DMS153 treated with DMSO at 0.1 percent for 48 hours (cell line): ENCODE measurements around the gene CLNK.
A peak's percentile ranks its signal among the peaks of the same experiment; 100 is the strongest.

Experiments used
- DNase-seq: peaks from one replicate; lab custom pipeline; 2025; ENCODE audit not compliant: unreplicated experiment; lab: John Stamatoyannopoulos, UW

Gene CLNK

GRCh38 chr4:10701702-10702460 is 17.3 kb upstream of the CLNK start:
- DNase-seq: no peak

GRCh38 chr4:10701161-10701560 is 16.6 kb upstream of the CLNK start:
- DNase-seq: no peak

GRCh38 chr4:10698172-10698571 is 13.6 kb upstream of the CLNK start:
- no peak for DNase-seq

GRCh38 chr4:10697086-10697485 is 12.5 kb upstream of the CLNK start:
- peak; percentile 35 for DNase-seq

- DNase-seq: no peak
Observed at GRCh38 chr4:10696253-10696652, 11.7 kb upstream of the CLNK start.

- DNase-seq: no peak
Observed at GRCh38 chr4:10694828-10695209, 10.3 kb upstream of the CLNK start.

- DNase-seq: peak; percentile 10
Observed at GRCh38 chr4:10694151-10694827, 9.7 kb upstream of the CLNK start.

GRCh38 chr4:10691651-10692050 is 7.1 kb upstream of the CLNK start:
- DNase-seq: no peak

GRCh38 chr4:10690185-10690907 is 5.8 kb upstream of the CLNK start:
- DNase-seq: no peak

GRCh38 chr4:10688846-10689245 is 4.3 kb upstream of the CLNK start:
- no peak for DNase-seq

GRCh38 chr4:10688022-10688421 is 3.5 kb upstream of the CLNK start:
- no peak for DNase-seq

- no peak for DNase-seq
Observed at GRCh38 chr4:10687526-10687925, 3.0 kb upstream of the CLNK start.

- DNase-seq: no peak
Observed at GRCh38 chr4:10682397-10682796, 2.2 kb downstream of the CLNK start.

GRCh38 chr4:10677796-10678497 is 6.6 kb downstream of the CLNK start:
- DNase-seq: no peak

GRCh38 chr4:10673817-10674369 is 10.7 kb downstream of the CLNK start:
- DNase-seq: no peak

- DNase-seq: no peak
Observed at GRCh38 chr4:10672379-10672778, 12.2 kb downstream of the CLNK start.

GRCh38 chr4:10671799-10672198 is 12.8 kb downstream of the CLNK start:
- no peak for DNase-seq

- DNase-seq: no peak
Observed at GRCh38 chr4:10671366-10671765, 13.2 kb downstream of the CLNK start.

GRCh38 chr4:10670321-10670720 is 14.2 kb downstream of the CLNK start:
- DNase-seq: no peak

GRCh38 chr4:10667701-10668326 is 16.8 kb downstream of the CLNK start:
- no peak for DNase-seq

- DNase-seq: no peak
Observed at GRCh38 chr4:10666616-10667015, 18.0 kb downstream of the CLNK start.
